ENCODE measurements around the gene HSPG2. TPM values are rescaled to one million over a fixed set of nuclear protein-coding genes. Genes with fewer than 3 reads are reported as not detected.

HSPG2 gene
- total and polyA plus RNA-seq, 2 of the 13 experiments (the other 11 are each of a cell fraction or from before 2014, with no cell fraction given), result 9.1 to 13.1 TPM

DNA sequence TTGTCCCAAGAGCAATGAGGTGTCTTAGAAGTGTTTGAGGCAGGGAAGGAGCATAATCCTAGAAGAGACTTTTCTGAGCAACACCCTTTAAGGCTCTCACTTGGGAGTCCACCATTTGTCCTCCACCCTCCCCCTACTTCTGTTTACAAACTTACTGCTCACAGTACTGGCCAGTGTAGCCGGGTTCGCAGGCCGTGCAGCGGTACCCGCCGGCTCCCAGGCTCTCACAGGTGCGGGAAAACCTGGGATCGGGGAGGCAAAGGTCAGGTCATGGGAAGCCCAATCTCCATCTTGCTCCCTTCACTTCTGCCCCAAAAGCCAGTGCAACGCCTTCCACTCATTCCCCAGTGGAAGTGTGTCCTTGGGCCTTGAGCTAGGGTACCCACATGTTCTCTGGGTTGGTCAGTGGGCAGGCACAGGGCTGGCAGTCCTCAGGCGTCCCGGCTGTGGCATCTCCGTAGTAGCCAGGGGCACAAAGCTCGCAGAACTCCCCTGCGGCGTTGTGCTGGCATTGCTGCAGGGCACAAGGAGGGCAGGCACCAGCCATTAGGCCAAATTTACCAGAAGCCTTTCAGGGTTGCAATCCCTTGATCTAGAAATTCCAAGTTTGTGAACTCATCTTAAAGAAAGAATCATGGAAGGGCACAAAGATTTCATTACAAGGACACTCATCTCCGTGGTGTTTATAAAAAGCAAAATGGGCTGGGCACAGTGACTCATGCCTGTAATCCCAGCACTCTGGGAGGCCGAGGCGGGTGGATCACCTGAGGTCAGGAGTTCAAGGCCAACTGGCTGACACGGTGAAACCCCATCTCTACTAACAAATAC is 75.3 kb downstream of the HSPG2 start (continued):
- TF ChIP-seq FOSL2 (CRISPR knock-in tag; IDR thresholded peaks at IDR 0.05) (peak; percentile 97), DMAP1 (CRISPR knock-in tag; IDR thresholded peaks at IDR 0.05) (no peak), ZNF790 (CRISPR knock-in tag; IDR thresholded peaks at IDR 0.05; ENCODE audit: borderline replicate concordance) (no peak), MYC (CRISPR knock-in tag; IDR thresholded peaks at IDR 0.05; ENCODE audit: borderline replicate concordance) (0 out of 2 replicates have a peak, but pooled peaks have one; percentile 16), ATF3 (CRISPR knock-in tag; IDR thresholded peaks at IDR 0.05) (peak; percentile 72), SRSF1 (optimal IDR thresholded peaks at IDR 0.05; ENCODE audit: low read depth, low read length) (no peak), ATRX (CRISPR knock-in tag; IDR thresholded peaks at IDR 0.05; ENCODE audit: borderline replicate concordance) (no peak), RARA (CRISPR knock-in tag; IDR thresholded peaks at IDR 0.05) (peak; percentile 99), ZMAT5 (CRISPR knock-in tag; IDR thresholded peaks at IDR 0.05; ENCODE audit: borderline replicate concordance, low read depth) (no peak), SAP130 (CRISPR knock-in tag; IDR thresholded peaks at IDR 0.05; ENCODE audit: low read depth) (peak; percentile 65), ZMYM2 (CRISPR knock-in tag; IDR thresholded peaks at IDR 0.05) (no peak), ERF (CRISPR knock-in tag; IDR thresholded peaks at IDR 0.05) (0 out of 2 replicates have a peak, but pooled peaks have one; percentile 16), BHLHE40 (IDR thresholded peaks at IDR 0.05; ENCODE audit: low read length) (peak; percentile 86), ZNF121 (CRISPR knock-in tag; IDR thresholded peaks at IDR 0.05) (peak; percentile 51; the same call in 1 of the 2 replicates), ZNF629 (CRISPR knock-in tag; conservative IDR thresholded peaks at IDR 0.05) (0 out of 2 replicates have a peak, but pooled peaks have one; percentile 27), ZFP91 (CRISPR knock-in tag; IDR thresholded peaks at IDR 0.05; ENCODE audit: borderline replicate concordance) (peak; percentile 27; the same call in 1 of the 2 replicates)
- TF ChIP-seq, protein P1, sequence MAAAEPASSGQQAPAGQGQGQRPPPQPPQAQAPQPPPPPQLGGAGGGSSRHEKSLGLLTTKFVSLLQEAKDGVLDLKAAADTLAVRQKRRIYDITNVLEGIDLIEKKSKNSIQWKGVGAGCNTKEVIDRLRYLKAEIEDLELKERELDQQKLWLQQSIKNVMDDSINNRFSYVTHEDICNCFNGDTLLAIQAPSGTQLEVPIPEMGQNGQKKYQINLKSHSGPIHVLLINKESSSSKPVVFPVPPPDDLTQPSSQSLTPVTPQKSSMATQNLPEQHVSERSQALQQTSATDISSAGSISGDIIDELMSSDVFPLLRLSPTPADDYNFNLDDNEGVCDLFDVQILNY (CRISPR knock-in tag; conservative IDR thresholded peaks at IDR 0.05), result no peak
- TF ChIP-seq, protein P2, sequence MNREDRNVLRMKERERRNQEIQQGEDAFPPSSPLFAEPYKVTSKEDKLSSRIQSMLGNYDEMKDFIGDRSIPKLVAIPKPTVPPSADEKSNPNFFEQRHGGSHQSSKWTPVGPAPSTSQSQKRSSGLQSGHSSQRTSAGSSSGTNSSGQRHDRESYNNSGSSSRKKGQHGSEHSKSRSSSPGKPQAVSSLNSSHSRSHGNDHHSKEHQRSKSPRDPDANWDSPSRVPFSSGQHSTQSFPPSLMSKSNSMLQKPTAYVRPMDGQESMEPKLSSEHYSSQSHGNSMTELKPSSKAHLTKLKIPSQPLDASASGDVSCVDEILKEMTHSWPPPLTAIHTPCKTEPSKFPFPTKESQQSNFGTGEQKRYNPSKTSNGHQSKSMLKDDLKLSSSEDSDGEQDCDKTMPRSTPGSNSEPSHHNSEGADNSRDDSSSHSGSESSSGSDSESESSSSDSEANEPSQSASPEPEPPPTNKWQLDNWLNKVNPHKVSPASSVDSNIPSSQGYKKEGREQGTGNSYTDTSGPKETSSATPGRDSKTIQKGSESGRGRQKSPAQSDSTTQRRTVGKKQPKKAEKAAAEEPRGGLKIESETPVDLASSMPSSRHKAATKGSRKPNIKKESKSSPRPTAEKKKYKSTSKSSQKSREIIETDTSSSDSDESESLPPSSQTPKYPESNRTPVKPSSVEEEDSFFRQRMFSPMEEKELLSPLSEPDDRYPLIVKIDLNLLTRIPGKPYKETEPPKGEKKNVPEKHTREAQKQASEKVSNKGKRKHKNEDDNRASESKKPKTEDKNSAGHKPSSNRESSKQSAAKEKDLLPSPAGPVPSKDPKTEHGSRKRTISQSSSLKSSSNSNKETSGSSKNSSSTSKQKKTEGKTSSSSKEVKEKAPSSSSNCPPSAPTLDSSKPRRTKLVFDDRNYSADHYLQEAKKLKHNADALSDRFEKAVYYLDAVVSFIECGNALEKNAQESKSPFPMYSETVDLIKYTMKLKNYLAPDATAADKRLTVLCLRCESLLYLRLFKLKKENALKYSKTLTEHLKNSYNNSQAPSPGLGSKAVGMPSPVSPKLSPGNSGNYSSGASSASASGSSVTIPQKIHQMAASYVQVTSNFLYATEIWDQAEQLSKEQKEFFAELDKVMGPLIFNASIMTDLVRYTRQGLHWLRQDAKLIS (CRISPR knock-in tag; IDR thresholded peaks at IDR 0.05), result no peak
- TF ChIP-seq, protein P3, sequence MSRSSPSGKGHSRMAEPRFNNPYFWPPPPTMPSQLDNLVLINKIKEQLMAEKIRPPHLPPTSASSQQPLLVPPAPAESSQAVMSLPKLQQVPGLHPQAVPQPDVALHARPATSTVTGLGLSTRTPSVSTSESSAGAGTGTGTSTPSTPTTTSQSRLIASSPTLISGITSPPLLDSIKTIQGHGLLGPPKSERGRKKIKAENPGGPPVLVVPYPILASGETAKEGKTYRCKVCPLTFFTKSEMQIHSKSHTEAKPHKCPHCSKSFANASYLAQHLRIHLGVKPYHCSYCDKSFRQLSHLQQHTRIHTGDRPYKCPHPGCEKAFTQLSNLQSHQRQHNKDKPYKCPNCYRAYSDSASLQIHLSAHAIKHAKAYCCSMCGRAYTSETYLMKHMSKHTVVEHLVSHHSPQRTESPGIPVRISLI (CRISPR knock-in tag; IDR thresholded peaks at IDR 0.05; ENCODE audit: borderline replicate concordance), result no peak
- TF ChIP-seq, protein P4, sequence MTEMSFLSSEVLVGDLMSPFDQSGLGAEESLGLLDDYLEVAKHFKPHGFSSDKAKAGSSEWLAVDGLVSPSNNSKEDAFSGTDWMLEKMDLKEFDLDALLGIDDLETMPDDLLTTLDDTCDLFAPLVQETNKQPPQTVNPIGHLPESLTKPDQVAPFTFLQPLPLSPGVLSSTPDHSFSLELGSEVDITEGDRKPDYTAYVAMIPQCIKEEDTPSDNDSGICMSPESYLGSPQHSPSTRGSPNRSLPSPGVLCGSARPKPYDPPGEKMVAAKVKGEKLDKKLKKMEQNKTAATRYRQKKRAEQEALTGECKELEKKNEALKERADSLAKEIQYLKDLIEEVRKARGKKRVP (CRISPR knock-in tag; IDR thresholded peaks at IDR 0.05), result no peak
